Measurements from ENCODE around the gene UBE3C. TPM values are rescaled to one million over a fixed set of nuclear protein-coding genes. Genes with fewer than 3 reads are reported as not detected.

The UBE3C gene
- polyA plus RNA-seq, 1 donor from 2014 or later: 39.0 TPM

GRCh38 chr7:157090485-157091165 lies 48.1 kb upstream of the UBE3C start:
- Histone ChIP-seq H3K27ac (ENCODE audit: low read length) (no peak overlapping the region), H3K27me3 (ENCODE audit: insufficient read depth, low read depth, low read length) (no peaks in the 10 kb centered on the region), H2AFZ (ENCODE audit: low read depth, low read length) (no peak overlapping the region), H3K9me2 (ENCODE audit: insufficient read depth, low read length) (no peaks in the 10 kb centered on the region), H3K4me2 (ENCODE audit: low read length) (no peak overlapping the region), H4K20me1 (ENCODE audit: insufficient read depth) (no peaks in the 10 kb centered on the region), H3K4me3 (ENCODE audit: low read length) (no peak overlapping the region), H3K36me3 (ENCODE audit: insufficient read depth, low read length) (no peaks in the 10 kb centered on the region), H3K9ac (ENCODE audit: low read length) (no peak overlapping the region), H3K9me3 (ENCODE audit: low read length) (no peaks in the 10 kb centered on the region), H3K79me2 (replicated peaks; ENCODE audit: insufficient read depth, low read length) (no peaks in the 10 kb centered on the region), H3F3A (ENCODE audit: insufficient read depth, low read length, poor library complexity, severe bottlenecking) (no peaks in the 10 kb centered on the region)
- TF ChIP-seq REST (IDR thresholded peaks at IDR 0.05; ENCODE audit: borderline replicate concordance) (no peak), POLR2AphosphoS5 (IDR thresholded peaks at IDR 0.05) (no peak), EZH2 (IDR thresholded peaks at IDR 0.05; ENCODE audit: borderline replicate concordance, insufficient read depth, low read length, poor library complexity, severe bottlenecking) (no peak), TAF1 (IDR thresholded peaks at IDR 0.05; ENCODE audit: low read depth) (no peak), CTCF (IDR thresholded peaks at IDR 0.05; ENCODE audit: poor library complexity, severe bottlenecking) (no peak), RAD21 (conservative IDR thresholded peaks at IDR 0.05) (no peak), EP300 (conservative IDR thresholded peaks at IDR 0.05; ENCODE audit: poor library complexity, severe bottlenecking) (no peak), SMC3 (conservative IDR thresholded peaks at IDR 0.05; ENCODE audit: poor library complexity) (no peak), MXI1 (conservative IDR thresholded peaks at IDR 0.05; ENCODE audit: poor library complexity, severe bottlenecking) (no peak)

- H3K9me3 ChIP-seq (ENCODE audit: low read length): no peaks in the 10 kb centered on the region
- H3K4me2 ChIP-seq (ENCODE audit: low read length): no peak overlapping the region
- no peak overlapping the region for H2AFZ ChIP-seq (ENCODE audit: low read depth, low read length)
Observed at GRCh38 chr7:157096286-157097055, 42.3 kb upstream of the UBE3C start.

More at GRCh38 chr7:157096286-157097055, 42.3 kb upstream of the UBE3C start:
- H3F3A ChIP-seq (ENCODE audit: insufficient read depth, low read length, poor library complexity, severe bottlenecking): no peaks in the 10 kb centered on the region
- H3K27me3 ChIP-seq (ENCODE audit: insufficient read depth, low read depth, low read length): no peaks in the 10 kb centered on the region
- no peak overlapping the region for H3K27ac ChIP-seq (ENCODE audit: low read length)
- no peaks in the 10 kb centered on the region for H3K79me2 ChIP-seq (replicated peaks; ENCODE audit: insufficient read depth, low read length)
- no peak overlapping the region for H3K9ac ChIP-seq (ENCODE audit: low read length)
- no peaks in the 10 kb centered on the region for H3K9me2 ChIP-seq (ENCODE audit: insufficient read depth, low read length)
- no peak for TF ChIP-seq REST (IDR thresholded peaks at IDR 0.05; ENCODE audit: borderline replicate concordance)
- no peak for TF ChIP-seq POLR2AphosphoS5 (IDR thresholded peaks at IDR 0.05)
- no peak for TF ChIP-seq SMC3 (conservative IDR thresholded peaks at IDR 0.05; ENCODE audit: poor library complexity)
- TF ChIP-seq EP300 (conservative IDR thresholded peaks at IDR 0.05; ENCODE audit: poor library complexity, severe bottlenecking): no peak
- no peak for TF ChIP-seq MXI1 (conservative IDR thresholded peaks at IDR 0.05; ENCODE audit: poor library complexity, severe bottlenecking)
- TF ChIP-seq RAD21 (conservative IDR thresholded peaks at IDR 0.05): no peak
- no peak for TF ChIP-seq EZH2 (IDR thresholded peaks at IDR 0.05; ENCODE audit: borderline replicate concordance, insufficient read depth, low read length, poor library complexity, severe bottlenecking)
- no peak for TF ChIP-seq TAF1 (IDR thresholded peaks at IDR 0.05; ENCODE audit: low read depth)
- TF ChIP-seq CTCF (IDR thresholded peaks at IDR 0.05; ENCODE audit: poor library complexity, severe bottlenecking): no peak
- H3K36me3 ChIP-seq (ENCODE audit: insufficient read depth, low read length): no peaks in the 10 kb centered on the region
- H4K20me1 ChIP-seq (ENCODE audit: insufficient read depth): no peaks in the 10 kb centered on the region
- no peak overlapping the region for H3K4me3 ChIP-seq (ENCODE audit: low read length)

Measured in neural cell (in vitro differentiated cells).